NCI-H1694 treated with DMSO at 0.1 percent for 48 hours (cell line): ENCODE results near the gene C20orf173.
"Not testable (repeated sequence)": the region's sequence is repeated elsewhere in the genome, so short reads cannot be mapped to it uniquely, and the experiment has no call there.

Source experiments
- DNase-seq: peaks from one replicate; lab custom pipeline; 2025; lab: John Stamatoyannopoulos, UW

Gene C20orf173

DNA sequence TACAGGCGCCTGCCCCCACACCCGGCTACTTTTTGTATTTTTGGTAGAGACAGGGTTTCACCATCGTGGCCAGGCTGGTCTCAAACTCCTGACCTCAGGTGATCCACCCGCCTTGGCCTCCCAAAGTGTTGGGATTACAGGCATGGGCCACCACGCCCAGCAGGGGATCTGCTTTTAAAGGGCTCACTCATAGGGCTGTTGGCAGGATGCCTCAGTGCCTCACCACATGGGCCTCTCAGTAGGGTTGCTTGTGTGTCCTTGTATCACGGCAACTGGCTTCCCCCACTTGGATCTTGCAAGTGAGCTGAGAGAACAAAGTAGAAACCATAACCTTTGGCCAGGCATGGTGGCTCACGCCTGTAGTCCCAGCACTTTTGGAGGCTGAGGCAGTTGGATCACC lies 15.5 kb upstream of the C20orf173 start:
- not testable (repeated sequence) for DNase-seq

DNA sequence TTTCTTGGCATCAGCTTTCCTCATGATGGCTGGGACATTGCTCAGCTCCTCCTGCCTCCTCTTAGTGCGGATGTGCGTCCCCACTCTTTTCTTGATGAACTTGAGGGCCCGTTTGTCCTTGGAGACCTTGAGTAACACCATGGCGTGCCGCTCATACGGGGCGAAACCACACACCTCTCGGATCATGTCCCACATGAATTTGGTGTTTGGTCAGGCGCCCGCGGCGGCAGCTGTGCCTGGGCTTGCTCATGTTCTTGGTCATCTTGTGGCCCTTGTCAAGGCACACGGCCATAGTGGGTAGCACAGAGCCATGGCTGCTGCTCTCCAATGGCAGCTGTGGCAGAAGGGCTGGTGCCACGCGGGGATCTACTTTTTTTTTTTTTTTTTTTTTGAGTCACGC lies 15.0 kb upstream of the C20orf173 start:
- no peak for DNase-seq

DNA sequence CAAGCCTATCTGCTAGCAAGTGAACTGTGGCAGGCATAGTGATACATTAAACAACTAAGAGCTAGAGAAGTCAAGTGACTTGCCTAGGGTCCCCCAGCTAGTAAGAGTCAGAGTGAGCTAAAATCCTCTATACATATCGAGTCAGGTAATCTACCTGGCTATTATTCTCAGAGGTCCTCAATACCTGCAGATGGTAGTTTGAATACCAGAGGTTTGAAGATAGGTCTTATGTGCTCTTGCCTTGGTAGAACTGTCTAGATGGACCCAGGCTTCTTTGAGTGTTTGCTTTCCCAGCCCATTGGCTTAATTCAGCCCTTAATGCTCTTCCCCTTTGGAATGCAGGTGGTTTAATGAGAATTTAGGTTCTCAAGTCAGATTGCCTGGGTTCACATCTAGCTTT lies 13.5 kb upstream of the C20orf173 start:
- DNase-seq = no peak

DNA sequence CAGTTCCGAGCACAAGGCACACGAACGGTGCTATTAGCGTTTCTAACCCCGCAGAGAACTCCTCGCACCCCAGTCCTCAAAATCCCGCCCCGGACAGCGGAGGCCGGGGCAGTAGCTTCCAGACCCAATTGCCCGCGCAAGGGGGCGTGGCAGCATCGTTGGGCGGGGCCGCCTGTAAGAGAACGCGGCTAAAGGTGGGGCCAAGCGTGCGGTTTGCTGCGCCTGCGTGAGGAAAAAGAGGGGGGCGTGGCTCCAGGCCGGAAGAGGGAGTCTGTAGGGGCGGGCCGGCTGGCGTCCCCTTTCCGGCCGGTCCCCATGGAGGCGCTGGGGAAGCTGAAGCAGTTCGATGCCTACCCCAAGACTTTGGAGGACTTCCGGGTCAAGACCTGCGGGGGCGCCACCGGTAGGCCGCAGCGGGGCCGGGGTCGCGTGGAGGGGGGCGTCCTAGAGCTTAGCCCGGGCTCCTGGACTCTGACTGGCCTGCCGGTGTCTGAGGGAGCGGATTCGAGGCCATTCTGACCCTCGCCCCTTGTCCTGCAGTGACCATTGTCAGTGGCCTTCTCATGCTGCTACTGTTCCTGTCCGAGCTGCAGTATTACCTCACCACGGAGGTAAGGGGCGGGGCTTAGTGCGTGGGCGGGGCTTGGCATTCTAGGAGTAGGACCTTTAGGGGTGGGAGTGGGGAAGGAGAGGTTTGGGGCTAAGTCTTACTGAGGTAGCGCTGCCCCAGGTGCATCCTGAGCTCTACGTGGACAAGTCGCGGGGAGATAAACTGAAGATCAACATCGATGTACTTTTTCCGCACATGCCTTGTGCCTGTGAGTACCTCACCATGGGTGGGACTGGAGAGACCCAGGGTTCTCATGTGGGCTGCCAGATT lies 12.6 kb upstream of the C20orf173 start, which contains the start of gene ERGIC3:
Gene ERGIC3 (plus strand): TSS at position 296 of the 880 bp plus-strand sequence. CDS start 20 bp downstream, at position 316.
- DNase-seq = peak; percentile 88

DNA sequence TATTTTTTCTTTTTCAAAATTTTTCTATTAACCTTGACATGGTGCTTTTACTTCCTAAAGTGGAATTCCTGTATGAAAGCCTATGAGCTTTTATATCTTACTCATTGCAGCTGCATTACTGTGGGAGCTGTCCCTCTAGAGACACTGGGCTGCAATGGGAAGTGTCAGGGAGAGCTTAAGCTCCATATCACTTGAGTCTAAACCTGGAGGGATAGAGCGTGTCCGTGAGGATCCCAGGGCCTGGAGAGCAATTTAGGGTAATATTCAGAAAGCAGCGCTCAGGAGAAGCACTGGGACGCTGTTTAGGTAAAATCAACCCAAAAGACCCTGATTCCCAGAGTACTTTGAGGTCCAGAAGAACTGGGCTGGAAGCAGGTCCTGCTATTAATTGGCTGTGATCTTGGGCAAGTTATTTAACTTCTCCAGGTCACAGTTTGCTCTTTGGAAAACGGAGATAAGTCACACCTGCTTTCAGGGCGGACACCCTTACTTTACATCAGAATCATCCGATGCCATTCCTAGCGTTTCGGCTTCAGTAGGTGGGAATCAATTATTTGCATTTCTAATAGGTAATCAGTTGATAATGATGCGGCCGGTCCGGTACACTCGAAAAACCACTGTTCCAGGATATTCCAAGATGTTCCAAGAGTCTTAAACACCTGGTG lies 11.8 kb upstream of the C20orf173 start:
- DNase-seq = no peak

DNA sequence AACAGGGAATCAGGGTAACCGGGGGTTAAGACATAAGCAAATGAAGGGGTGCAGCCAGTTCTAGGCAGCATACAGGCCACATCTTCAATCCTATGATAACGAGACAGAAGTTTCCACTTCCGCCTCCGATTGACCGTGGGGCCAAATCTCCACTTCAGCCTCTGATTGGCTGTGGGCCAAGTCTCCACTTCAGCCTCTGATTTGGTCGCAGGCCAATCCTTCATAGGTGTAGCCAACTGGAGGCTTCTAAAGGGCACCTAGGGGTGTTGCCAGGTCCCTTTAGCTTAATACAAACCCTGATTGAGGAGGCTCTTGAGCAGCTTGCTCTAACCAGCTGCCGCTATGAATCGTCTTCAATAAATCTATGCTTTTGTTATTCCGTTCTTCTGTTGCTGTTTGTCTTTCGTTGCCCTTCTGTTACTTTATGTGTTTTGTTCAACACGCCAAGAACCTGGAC lies 10.3 kb upstream of the C20orf173 start:
- no peak for DNase-seq

DNA sequence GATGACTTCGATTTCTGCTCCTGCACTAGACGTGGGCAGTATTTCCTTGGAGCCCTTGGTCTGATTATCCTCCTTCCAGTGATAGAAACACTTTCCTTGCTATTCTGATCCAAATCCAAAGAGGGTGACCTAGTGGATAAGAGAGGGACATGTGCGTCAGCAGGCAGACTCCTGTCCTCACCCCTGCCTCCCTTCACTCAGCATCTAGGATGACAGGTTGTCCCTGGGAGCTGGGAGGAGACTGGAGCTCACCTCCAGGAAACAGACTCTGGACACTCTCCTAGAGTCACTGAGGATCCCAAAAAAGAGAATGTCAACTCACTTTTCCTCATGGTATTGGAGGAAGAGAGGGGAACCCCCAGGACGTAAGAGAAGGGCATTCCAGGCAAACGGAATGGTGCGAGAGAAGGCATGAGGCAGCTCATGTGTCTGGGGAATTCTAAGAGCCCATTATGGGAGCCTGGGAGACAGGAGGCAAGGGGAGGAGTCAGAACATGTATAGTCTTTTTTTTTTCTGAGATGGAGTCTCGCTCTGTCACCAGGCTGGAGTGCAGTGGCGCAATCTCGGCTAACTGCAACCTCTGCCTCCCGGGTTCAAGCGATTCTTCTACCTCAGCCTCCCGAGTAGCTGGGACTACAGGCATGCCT lies 2.2 kb downstream of the C20orf173 start:
- DNase-seq = no peak

DNA sequence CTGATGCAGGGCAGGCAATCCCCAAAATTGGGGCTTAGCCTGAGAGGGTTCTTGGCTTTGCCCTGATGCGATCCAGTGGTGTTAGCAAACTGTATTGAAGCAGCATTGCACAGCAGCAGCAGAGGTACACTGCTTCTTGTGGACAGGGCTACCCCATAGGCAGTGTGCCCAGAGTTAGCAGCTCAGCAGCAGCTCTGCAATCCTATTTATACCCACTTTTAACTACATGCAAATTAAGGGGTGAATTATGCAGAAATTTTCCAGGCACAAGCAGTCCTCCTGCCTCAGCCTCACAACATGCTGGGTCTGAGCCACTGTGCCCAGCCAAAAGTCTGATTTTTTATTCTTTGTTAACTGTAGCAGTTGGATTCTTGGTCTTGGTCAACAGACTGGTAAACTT lies 3.8 kb downstream of the C20orf173 start:
- DNase-seq = no peak

DNA sequence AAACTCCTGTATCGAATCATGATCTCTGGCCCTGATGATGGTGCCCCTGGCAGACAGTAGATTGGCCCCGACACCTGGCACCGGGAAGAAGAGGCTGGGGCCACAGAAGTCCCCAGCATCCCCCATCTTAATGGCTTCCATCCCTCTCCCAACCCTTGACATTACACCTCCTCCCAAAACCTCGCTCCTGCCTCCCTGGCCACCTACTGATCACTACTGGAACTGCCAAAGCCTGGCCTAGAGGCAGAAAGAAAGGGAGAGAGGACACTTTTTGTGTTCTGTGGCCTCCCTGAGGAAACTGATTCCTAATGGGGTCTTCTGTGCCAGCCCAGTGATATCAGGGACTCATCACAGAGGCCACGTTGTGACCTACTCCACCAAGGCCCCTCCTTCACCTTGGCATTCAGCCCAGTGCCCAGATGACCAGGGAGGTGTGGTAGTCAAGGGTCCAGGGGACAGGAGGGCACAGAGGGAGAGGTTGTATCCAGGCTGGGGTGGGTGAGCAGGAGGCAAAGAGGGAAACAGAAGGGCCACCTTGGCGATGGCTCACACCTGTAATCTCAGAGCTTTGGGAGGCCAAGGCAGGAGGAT lies 6.1 kb downstream of the C20orf173 start:
- DNase-seq = no peak

DNA sequence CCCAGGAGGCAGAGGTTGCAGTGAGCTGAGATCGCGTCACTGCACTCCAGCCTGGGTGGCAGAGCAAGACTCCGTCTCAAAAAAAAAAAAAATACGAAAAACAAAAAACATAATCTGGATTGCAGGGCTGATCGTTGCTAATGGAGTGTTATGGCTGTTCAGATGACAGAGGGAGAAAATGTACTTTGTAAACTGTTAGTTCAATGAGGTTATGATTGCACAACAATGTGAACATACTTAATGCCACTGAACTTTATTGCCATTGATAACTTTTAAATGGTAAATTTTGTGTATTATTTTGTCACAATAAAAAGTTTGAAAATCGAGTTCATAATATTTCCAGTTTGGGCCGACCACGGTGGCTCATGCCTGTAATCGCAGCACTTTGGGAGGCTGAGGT lies 10.5 kb downstream of the C20orf173 start:
- DNase-seq = no peak

DNA sequence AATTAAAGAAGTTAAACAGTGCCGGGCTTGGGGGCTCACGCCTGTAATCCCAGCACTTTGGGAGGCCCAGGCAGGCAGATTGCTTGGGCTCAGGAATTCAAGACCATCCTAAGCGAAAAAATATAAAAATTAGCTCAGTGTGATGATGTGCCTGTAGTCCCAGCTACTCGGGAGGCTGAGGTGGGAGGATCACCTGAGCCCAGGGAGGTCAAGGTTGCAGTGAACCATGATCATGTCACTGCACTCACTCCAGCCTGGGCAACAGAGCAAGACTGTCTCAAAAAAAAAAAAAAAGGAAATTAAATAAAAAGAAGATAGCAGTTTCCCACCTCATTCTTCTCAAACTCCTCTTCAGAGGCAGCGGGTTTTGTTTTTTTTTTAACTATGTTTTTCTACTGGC lies 11.7 kb downstream of the C20orf173 start:
- DNase-seq = not testable (repeated sequence)

DNA sequence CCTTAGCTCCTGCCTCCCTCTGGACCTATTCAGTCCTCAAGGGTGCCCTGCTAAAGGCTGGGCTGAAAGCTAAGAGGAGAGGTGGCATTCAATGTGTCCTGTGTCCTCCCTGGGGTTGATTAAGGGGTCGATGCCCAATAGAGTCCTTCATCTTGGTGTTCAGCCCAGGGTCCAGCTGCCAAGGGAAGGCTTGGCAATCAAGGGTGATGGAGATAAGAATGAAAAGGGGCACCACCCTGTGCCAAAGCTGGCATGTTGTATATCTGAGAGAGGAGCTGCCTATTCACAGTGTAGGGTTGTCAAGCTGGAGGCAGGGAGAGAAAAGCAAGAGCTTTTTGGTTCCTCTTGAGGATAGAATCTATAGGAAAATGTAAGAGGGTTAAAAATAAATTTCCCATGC lies 12.3 kb downstream of the C20orf173 start:
- DNase-seq = no peak

DNA sequence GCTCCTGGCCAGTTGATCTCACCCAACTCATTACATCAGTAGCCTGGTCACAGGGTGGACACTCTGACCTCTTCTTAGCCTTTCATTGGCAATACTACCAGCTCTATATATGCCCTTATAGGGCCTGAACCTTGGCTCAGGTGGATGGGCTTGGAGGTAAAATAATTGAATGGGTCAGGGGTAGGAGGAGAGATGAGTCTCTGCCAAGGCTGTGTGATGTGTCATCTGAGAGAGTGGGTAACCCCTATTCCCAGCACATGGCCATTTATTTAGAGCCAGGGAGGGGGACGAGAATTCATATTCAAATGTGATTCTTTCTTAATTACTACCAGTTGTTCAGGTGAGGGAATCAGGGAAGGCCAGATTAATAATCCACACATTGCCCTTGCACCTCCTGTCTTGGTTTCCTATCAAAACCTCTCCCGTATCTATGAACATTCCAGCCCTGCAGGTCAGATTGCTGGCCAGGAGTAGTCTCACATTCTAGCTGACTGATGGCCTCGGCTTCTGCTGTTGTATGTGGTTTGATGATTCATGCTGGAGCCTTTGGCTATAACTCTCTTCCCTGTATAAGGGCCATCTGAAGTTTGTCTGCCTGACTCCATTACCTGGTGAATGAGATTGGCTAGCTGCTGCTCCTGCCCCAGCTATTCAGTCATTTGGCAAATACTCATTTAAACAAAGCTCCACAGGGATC lies 13.4 kb downstream of the C20orf173 start:
- no peak for DNase-seq

DNA sequence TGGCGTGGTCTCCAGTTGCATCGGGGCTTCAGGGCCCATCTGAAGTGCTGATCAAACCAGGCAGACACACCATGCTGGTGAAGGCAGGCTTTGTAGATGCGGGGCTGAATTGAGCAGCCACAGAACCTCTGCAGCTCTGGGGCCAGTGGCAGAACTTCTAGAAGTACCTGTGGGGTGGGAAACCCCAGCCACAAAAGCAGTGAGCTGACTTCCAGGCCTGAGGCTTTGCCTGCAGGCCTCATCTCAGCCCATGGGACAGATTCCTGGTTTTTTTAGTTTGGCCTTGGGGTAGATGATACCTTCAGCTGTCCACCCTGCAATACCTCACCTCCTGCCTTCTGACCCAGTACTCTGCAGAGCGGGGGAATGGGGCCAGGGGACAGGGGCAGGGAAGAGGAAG lies 14.1 kb downstream of the C20orf173 start:
- DNase-seq = no peak

DNA sequence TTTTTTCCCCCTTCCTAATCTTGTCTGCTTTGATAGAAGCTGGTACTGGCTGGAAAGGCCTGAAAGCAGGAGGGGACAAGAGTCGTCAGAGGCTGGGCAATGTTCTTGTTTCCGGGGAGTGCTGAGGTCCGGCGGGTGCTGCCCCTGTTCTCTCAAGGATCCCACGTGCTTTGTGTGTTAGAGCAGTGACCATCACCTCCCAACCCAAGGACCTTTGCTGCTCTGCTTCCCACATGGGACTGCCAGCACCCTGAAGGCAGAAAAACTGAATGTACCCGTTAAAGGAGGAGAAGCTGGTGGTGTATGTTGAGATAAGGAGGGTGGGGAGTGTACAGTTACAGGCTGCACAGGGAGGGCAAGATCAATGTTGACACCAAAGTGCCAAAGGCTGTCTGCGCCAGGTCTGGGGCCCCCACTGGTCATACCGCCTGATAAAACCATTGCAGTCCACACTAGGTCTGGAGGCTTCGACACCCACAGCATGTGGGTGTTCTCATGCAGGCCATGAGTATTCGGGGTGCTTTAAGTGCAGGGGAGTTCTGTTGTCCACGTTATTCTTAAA lies 15.0 kb downstream of the C20orf173 start:
- DNase-seq = no peak

DNA sequence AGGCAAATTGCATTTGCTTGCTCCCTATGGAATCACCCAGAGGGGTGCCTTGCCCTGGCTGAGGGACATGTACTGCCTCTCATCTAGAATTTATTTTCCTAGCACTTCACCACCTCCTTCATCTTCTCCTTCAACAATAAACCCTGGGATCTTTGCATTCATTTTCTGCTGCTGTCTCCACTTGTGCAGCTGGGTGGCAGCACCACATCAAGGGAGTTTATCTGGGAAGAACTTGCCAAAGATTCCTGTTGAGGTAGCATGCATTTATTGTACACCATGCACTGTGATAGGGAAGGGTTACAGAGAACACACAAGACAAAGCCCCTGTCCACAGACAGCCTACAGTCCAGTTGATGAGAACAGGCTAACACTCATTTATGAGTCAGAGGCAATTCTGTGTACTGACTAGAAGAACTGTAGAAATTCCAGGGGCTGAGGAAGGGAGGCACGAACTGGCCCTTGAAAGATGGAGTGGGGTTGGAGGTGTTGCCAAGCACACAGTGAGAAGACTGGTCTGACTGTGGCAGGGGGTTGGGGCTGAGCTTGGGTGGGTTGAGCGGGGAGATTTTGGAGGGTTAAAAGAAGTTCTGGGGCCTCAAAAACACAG lies 17.5 kb downstream of the C20orf173 start:
- no peak for DNase-seq

DNA sequence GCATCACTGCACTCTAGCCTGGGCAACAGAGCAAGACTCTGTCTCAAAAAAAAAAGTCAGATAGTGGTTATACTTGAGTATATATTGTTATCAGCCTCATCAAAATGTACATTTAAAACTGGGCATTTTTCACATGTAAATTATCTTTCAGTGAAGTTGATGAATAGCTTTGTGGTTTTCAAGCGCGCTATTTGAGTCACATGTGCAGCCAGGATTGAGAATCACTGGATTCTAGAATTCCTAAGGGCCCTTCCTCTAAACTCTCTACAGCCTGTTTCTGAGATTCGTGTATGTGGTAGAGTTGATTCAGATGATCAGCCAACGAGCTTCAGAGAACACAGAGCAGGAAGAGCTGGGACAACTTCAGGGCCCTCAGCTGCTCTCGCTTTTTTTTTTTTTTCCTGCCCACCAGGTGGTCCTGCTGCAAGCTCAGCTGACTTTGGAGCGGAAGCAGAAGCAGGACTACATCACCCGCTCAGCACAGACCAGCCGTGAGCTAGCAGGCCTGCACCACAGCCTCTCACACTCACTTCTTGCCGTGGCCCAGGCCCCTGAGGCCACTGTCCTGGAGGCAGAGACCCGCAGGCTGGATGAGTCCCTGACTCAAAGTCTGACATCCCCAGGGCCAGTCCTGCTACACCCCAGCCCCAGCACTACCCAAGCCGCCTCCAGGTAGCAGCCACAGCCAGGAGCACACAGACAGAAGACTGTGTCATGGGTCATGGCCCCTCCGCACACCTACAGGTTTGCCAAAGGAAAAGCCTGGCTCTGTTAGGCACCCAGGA lies 18.3 kb downstream of the C20orf173 start:
- DNase-seq = no peak

DNA sequence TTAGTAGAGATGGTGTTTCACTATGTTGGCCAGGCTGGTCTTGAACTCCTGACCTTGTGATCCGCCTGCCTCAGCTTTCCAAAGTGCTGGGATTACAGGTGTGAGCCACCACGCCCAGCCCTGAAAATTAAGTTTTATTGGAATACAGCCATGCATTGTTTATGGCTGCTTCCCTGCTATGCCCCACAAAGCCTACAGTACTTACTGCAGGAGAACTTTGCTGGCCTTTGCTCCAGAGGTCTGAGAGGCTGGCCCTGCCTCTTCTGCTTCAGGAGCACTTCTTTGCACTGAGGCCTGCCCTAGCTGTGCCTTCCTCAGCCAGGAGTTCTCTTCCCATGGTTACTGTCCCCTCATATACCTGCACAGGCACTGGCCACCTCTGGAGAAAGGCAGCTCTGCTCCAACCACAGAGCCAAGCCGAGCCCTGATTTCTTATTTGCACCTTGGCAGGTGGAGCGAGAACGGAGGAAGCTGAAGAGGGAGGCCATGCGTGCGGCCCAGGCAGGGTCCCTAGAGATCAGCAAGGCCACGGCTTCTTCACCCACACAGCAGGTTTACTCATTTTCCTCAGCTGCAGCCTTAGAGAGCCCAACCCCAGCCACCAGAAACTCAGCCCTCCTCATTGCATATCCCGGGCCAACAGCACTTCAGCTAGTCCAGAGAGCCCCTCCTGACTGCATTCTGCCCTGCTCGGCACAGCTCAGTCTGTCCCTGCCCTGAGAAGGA lies 20.8 kb downstream of the C20orf173 start:
- no peak for DNase-seq

DNA sequence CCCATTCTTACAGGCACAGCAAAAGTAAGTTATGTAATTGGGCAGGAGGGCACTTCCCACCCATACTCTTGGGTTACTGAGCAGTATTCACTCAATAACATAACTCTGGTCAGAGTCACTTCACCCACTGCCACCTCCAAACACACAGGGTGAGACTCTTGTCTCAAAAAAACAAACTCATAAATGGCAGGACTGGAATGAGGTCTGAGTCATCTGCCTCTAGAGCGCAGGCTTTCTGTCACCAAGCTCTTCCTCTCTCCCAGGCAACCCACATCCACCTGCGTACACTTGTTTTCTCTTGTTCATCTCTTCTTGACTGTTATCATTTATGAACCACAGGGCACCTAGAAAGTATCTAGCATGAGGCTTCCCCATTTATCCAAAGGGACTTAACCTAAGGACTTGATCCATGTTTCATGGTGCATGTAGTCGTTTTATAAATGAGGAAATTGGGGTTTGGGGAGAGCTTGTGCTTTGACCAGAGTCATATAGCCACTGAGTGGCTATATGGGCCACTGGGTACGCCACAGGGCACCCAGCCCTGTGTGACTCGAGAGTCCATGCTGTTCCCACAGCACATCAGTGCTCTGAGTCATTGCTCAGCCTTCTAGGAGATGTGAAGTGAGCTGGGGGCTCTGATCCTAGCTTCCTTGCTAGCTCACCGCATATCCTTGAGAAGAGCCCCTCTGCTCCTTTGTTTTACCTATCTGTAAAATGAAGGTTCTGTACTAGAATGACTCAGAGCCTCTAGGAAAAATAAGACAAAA lies 22.4 kb downstream of the C20orf173 start:
- no peak for DNase-seq
